SJSA1 (cell line): ENCODE data around the gene DYNLT3. TPM values are rescaled to one million over a fixed set of nuclear protein-coding genes. Genes with fewer than 3 reads are reported as not detected.
A peak's percentile ranks its signal among the peaks of the same experiment; 100 is the strongest.

Experiments used
- DNase-seq, 2 experiments: peaks; one replicate each; pipeline ENCODE4 v3.0.0-alpha.2; 2015 to 2020; ENCODE audit warnings: low spot score in 2 of 2, low read depth in 1 of 2
- H3K27ac ChIP-seq: fragments of 250-450 bp; sonication (Bioruptor Pico); 2 replicates; pipeline ENCODE4 v1.5.1; 2020; ENCODE audit warnings: mild to moderate bottlenecking, moderate library complexity
- H3K27me3 ChIP-seq: fragments of 250-450 bp; sonication (Bioruptor Pico); replicated peaks from 2 replicates; pipeline ENCODE4 v1.5.1; 2020; ENCODE audit warnings: mild to moderate bottlenecking, moderate library complexity
- H3K36me3 ChIP-seq: fragments of 250-450 bp; sonication (Bioruptor Pico); 2 replicates; pipeline ENCODE4 v1.5.1; 2020; ENCODE audit warnings: mild to moderate bottlenecking
- H3K4me1 ChIP-seq: fragments of 250-450 bp; sonication (Bioruptor Pico); replicated peaks from 2 replicates; pipeline ENCODE4 v1.6.1; 2021; ENCODE audit warnings: mild to moderate bottlenecking
- H3K4me3 ChIP-seq: fragments of 250-450 bp; sonication (Bioruptor Pico); 2 replicates; pipeline ENCODE4 v1.5.1; 2020; ENCODE audit warnings: mild to moderate bottlenecking
- H3K9me3 ChIP-seq: fragments of 250-450 bp; sonication (Bioruptor Pico); replicated peaks from 2 replicates; pipeline ENCODE4 v1.5.1; 2020; ENCODE audit warnings: mild to moderate bottlenecking
- total RNA-seq: library from RNA; depleted of rRNA; stranded (reverse); fragments of >200 nt; shearing (Covaris generic); gene quantifications from 2 replicates; pipeline ENCODE4 v1.2.3, GENCODE V29; 2014

DYNLT3 gene
- total RNA-seq, 1 experiment from 2014 or later: 63.7 TPM

DNA sequence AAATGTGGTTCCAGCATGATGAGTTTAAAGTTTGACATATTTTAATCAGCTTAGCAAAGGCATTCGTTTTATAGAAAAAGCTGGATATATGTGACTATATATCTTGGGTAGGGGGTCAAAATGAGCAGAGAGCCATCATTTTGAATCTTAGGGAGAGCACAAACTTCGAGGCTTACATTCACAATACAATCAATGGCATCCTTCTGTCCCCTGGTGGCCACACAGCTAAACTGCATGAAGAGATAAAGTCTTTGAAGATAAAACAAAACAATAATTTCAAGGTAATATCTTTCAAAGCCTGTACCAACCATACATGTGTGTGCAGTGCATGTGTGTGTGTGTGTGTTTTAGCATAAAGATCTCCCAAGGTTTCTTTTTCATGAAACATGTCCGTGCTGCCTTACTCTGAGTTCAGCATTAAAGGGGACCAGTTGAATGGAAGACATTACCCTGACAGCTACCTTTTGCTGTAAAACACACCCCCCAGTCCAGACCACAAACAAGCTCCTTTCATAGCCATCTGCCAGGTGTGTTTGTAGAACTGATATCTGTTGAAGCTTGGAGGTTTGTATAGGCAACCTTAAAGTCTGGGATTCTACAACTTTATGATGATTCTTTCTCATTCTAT is 22.0 kb downstream of the DYNLT3 start:
- Histone ChIP-seq H3K27ac (no peak overlapping the region), H3K9me3 (no peaks in the 10 kb centered on the region), H3K27me3 (no peaks in the 10 kb centered on the region), H3K4me1 (peaks cover 9% of the 10 kb centered on the region), H3K4me3 (no peak overlapping the region), H3K36me3 (no peaks in the 10 kb centered on the region)
- DNase-seq: peak in 1 of 2 experiments; percentile 14

DNA sequence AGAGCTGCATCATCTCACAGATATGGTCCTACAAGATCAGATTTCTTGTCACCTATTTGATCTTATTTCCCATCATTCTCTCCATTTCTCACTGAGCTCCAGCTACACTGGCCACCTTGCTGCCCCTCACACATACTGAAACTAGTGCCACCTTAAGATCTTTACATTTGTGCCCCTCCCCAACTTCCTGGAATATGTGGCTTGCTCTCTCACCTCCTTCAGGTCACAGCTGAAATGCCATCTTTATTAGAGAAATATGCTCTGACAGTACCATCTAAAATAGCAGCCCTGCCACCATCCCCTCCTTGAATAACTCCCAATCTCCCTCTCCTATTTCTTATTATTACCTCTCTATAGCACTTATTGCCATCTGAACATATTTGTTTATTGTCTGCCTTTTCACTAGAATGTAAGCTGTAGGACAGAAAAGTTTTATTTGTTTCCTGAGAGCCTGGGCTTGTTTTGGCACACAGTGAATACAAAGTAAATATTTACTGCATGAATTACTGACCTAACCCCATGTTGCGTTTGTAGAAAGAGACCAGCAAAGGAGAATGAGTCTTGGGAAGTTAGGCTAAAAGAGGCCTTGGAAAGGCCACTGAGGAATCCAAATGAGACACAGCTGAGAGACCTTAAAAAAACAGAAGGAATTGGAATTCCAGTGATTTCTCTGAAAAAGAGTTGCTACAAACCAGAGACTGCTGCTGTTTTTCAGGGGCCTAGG is 22.7 kb downstream of the DYNLT3 start:
- peak in 1 of 2 experiments; percentile 11 for DNase-seq
- Histone ChIP-seq H3K9me3 (no peaks in the 10 kb centered on the region), H3K4me3 (no peak overlapping the region), H3K27me3 (no peaks in the 10 kb centered on the region), H3K27ac (no peak overlapping the region), H3K4me1 (peaks cover 9% of the 10 kb centered on the region), H3K36me3 (no peaks in the 10 kb centered on the region)

DNA sequence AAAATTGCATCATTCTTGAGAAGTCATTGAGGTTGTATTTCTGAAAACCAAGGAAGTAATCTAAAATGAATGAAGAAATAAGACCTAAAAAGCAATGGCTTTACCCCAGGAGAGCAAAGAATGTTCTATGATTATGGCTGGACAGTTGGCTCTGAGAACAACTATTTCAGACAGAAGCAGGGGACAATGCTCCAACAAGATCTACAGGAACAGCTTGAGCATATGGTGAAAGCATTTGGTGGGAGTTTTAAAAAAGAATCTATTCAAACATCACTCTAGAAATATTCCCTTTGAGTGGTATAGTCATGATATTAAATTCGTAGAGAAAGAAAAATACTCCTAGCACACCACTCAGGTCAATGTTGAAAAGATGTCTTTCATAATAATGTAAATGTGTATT is 26.7 kb downstream of the DYNLT3 start:
- Histone ChIP-seq H3K9me3 (no peaks in the 10 kb centered on the region), H3K27ac (no peak overlapping the region), H3K4me3 (no peak overlapping the region), H3K36me3 (no peaks in the 10 kb centered on the region), H3K27me3 (no peaks in the 10 kb centered on the region), H3K4me1 (peaks cover 9% of the 10 kb centered on the region)
- DNase-seq: no peak

DNA sequence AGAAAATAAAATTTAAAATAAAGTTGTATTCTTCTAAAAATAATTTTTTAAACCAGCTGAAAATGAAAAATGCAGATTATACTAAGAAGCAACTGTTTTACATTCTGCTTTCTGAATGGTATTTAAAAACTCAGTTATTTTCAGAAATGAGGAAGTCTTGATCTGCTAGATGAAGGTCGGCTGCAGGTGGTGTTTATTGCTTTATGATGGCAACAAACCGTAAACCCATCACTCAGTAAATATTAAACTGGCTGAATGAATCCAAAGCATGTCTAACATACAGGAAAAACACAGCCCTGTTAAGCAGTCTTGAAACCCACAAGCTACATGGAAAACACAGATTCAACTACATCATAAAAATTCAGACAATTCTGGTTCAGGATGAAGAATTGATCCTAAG is 29.3 kb downstream of the DYNLT3 start:
- Histone ChIP-seq H3K4me1 (no peaks in the 10 kb centered on the region), H3K4me3 (no peak overlapping the region), H3K27ac (no peak overlapping the region), H3K9me3 (no peaks in the 10 kb centered on the region), H3K36me3 (no peaks in the 10 kb centered on the region), H3K27me3 (no peaks in the 10 kb centered on the region)
- no peak for DNase-seq

DNA sequence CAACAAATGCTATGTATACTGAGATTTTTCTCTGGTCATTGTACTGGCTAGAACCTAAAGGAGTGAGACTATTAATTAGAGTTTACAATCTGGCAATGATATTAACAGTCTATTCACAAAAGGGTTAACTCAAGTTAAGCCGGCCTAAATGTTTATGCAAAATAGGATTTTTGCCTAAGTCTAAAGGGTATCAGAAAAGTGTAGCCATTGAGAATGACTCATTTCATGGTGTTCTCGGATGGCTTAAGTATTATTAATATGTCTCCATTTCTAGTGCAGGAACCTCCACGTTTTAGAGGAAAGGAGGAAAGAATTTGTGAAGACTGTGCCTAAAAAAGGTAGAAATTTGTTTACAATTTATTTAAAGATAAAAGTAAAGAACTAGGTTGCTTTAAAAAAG is 29.8 kb downstream of the DYNLT3 start:
- Histone ChIP-seq H3K9me3 (no peaks in the 10 kb centered on the region), H3K4me3 (no peak overlapping the region), H3K27me3 (no peaks in the 10 kb centered on the region), H3K27ac (no peak overlapping the region), H3K36me3 (no peaks in the 10 kb centered on the region), H3K4me1 (no peaks in the 10 kb centered on the region)
- DNase-seq: no peak

DNA sequence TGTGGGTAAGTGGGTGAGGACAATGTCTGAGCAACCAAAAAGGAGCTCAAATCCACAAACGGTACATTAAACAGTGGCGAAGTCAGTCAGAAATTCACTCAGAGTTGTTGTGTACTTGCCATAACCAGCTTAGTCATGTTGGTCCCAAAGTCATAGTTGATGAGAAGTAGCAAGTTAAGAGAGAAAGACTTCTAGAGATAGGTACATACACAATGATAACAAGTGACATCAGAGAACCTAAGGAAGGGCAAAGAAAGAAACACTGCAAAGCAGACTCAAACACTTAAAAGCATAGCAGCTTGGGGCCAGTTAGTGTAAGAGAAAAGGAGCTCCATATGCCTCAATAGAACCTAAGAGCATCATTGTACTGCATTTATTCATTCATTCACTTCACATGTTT is 30.2 kb downstream of the DYNLT3 start:
- Histone ChIP-seq H3K4me1 (no peaks in the 10 kb centered on the region), H3K27me3 (no peaks in the 10 kb centered on the region), H3K27ac (no peak overlapping the region), H3K9me3 (no peaks in the 10 kb centered on the region), H3K36me3 (no peaks in the 10 kb centered on the region), H3K4me3 (no peak overlapping the region)
- DNase-seq: no peak

DNA sequence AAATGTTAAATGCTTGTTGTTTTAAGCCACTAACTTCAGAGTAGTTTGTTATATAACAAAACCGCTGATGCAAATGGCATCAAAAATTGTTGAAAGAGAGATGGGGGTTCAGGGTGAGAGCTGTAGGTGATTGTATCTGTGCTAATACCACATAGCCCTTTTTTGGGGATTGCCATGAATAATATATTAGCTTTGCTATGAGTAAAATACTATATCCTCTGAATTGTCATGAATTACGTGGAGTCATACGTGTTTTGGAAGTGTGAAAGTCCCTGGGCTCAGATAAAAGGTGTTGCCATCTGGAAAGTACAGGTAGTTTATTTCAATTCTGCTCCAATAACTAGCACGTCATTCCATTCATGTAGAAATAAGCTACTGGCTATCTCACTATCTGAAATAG is 30.6 kb downstream of the DYNLT3 start:
- no peaks in the 10 kb centered on the region for H3K9me3 ChIP-seq
- H3K27me3 ChIP-seq: no peaks in the 10 kb centered on the region
- H3K27ac ChIP-seq: no peak overlapping the region
- no peaks in the 10 kb centered on the region for H3K36me3 ChIP-seq
- no peak overlapping the region for H3K4me3 ChIP-seq
- no peak for DNase-seq
- no peaks in the 10 kb centered on the region for H3K4me1 ChIP-seq

DNA sequence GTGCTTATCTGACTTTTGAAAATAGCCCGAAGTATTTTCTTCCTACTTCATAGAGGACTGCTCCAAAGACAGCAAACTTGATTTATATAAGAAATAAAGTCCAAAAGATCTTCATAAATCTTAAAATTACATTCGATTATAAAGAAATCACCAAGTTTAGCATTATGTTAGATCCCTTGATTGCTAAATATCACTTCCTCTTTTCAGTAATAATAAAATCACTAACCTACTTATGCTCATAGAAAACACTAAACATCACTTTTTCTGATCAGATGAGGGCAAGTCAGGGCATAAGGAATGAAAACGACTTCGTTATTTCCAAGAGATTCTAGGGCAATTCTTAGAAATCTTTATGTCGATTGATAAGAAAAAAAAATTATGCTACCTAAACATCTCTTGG is 32.0 kb downstream of the DYNLT3 start:
- Histone ChIP-seq H3K36me3 (no peaks in the 10 kb centered on the region), H3K27ac (no peak overlapping the region), H3K27me3 (no peaks in the 10 kb centered on the region), H3K4me3 (no peak overlapping the region), H3K9me3 (no peaks in the 10 kb centered on the region), H3K4me1 (no peaks in the 10 kb centered on the region)
- no peak for DNase-seq

DNA sequence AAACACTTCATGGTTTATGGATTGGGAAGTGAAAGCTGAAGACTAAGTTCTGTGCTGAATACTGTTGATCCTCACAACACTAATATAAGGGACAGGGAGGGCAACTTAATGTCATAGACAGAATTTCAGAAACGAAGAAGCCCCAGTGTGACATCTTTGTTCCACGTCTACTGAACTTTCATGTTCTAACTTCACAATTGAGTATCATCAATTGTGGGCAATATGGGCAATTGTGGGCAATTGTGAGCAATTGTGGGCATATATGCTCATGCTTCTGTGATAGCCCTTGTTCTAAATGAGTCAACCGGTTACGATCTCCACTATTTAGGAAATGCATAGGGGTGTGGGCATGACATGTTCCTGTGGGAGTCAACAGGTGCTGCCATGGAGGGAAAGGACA is 33.8 kb downstream of the DYNLT3 start:
- Histone ChIP-seq H3K9me3 (no peaks in the 10 kb centered on the region), H3K4me1 (no peaks in the 10 kb centered on the region), H3K4me3 (no peak overlapping the region), H3K36me3 (no peaks in the 10 kb centered on the region), H3K27ac (no peak overlapping the region), H3K27me3 (no peaks in the 10 kb centered on the region)
- DNase-seq: no peak

DNA sequence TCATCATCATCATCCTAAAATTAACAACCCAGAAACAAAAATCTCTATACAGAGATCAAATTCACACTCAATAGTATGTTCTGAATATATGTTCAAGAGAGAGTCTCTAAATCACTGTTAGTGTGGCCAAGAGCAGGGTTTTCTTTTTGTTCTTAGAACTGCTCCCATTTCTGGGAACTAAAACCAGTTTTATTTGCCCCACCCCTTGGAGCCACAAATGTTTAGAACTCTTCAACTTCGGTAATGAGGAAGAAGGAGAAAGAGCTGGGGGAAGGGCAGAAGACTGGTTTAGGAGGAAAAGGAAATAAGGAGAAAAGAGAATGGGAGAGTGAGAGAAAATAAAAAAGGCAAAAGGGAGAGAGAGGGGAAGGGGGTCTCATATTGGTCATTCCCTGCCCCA is 35.3 kb downstream of the DYNLT3 start:
- Histone ChIP-seq H3K9me3 (no peaks in the 10 kb centered on the region), H3K27me3 (no peaks in the 10 kb centered on the region), H3K4me3 (no peak overlapping the region), H3K4me1 (no peaks in the 10 kb centered on the region), H3K36me3 (no peaks in the 10 kb centered on the region), H3K27ac (no peak overlapping the region)
- no peak for DNase-seq

DNA sequence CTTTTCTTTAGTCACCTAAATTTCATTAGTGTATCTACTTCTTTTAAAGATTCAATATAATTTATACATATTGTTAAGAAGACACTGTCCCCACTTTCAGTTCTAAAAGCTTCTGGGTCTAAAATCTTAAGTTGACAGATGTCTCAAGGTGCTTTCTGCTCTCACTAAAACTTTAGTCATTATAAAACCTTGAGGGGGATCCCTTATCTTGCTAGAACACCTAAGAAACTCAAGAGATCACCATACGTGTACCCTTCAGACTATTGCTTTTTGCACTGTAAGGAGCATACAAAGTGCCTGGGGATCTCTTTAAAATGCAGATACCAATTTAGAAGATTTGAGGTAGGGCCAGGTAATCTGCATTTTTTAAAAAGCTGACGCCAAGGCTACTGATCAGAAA is 37.4 kb downstream of the DYNLT3 start:
- H3K36me3 ChIP-seq: no peaks in the 10 kb centered on the region
- H3K4me1 ChIP-seq: no peaks in the 10 kb centered on the region
- no peaks in the 10 kb centered on the region for H3K9me3 ChIP-seq
- H3K27me3 ChIP-seq: no peaks in the 10 kb centered on the region
- H3K27ac ChIP-seq: no peak overlapping the region
- DNase-seq: no peak
- H3K4me3 ChIP-seq: no peak overlapping the region

DNA sequence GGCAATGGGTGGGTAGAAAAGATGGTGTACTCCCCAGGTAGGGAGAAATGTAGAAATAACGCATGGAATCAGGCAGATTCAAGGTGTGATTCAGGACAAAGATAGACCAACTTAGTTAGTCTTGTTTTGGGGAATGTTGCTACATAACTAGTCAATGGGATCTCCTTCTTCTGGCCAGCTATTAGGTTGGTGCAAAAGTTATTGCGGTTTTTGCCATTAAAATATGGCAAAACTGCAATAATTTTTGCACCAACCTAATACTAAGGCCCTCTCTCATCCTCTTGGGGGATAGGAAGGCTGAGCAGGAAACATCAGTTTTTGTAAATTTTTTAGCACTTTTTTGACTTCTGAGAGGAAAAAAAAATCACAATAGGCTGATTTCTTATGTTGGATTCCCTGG is 44.3 kb downstream of the DYNLT3 start:
- H3K4me1 ChIP-seq: no peaks in the 10 kb centered on the region
- H3K9me3 ChIP-seq: no peaks in the 10 kb centered on the region
- H3K27me3 ChIP-seq: no peaks in the 10 kb centered on the region
- no peak overlapping the region for H3K4me3 ChIP-seq
- H3K27ac ChIP-seq: no peak overlapping the region
- H3K36me3 ChIP-seq: no peaks in the 10 kb centered on the region
- DNase-seq: no peak

DNA sequence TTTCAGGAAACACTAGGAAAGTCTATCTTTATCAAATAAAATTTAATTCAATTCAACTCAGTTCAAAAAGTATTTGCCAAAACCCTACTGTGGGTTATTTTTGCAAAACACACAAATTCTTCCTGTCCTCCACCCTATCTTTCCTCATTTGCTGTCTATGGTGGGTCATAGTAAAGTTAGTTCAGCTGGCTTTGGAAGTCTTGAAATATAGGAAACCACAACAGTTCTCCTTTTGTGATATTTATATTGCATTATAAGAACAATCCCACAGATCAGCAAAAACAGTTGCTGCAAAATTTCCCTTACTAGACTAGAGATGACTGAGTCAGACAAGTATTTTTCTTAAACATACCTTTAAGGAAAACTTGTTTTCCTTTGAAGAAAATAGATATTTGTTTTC is 45.3 kb downstream of the DYNLT3 start:
- Histone ChIP-seq H3K4me3 (no peak overlapping the region), H3K9me3 (no peaks in the 10 kb centered on the region), H3K27me3 (no peaks in the 10 kb centered on the region), H3K4me1 (no peaks in the 10 kb centered on the region), H3K36me3 (no peaks in the 10 kb centered on the region), H3K27ac (no peak overlapping the region)
- DNase-seq: no peak

DNA sequence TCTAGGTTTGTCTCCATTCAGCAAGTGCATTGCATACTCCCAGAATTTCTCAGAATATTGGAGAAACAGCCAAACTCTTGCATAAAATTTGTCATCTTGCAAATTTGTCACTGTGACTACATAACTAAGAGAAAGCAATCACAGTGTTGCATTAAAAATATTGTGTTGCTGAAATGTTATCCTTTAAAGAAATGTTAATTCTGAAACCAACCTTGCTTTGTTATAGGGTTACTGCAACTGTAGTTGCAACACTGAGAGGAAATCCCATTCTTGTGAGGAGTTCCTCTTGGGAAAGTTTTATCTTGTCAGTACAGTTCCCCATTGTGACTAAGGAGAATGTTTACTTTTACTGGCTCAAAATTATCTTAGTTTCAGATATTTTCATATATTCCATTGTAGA is 46.7 kb downstream of the DYNLT3 start:
- DNase-seq: no peak
- no peaks in the 10 kb centered on the region for H3K4me1 ChIP-seq
- no peak overlapping the region for H3K27ac ChIP-seq
- no peak overlapping the region for H3K4me3 ChIP-seq
- H3K36me3 ChIP-seq: no peaks in the 10 kb centered on the region
- H3K27me3 ChIP-seq: no peaks in the 10 kb centered on the region
- no peaks in the 10 kb centered on the region for H3K9me3 ChIP-seq

DNA sequence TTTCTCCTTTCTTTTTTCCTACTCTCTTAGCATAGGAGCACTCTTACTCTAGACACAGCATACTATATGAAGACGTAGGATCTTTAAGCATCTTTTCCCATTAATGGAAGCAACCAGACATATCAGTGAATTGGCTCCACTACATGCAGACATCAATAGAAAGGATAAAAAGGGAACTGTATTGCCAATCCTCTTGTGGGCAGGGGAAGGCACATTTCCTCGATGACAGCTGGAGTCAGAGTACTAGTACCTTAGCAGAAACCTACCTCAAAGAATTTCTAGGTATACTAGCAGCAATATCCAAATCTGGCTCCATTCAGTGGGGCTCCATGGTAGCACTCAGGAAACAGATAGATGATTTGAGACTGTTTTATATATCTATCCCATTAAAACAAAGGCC is 47.4 kb downstream of the DYNLT3 start:
- H3K9me3 ChIP-seq: no peaks in the 10 kb centered on the region
- DNase-seq: no peak
- H3K27me3 ChIP-seq: no peaks in the 10 kb centered on the region
- no peaks in the 10 kb centered on the region for H3K4me1 ChIP-seq
- H3K4me3 ChIP-seq: no peak overlapping the region
- H3K27ac ChIP-seq: no peak overlapping the region
- H3K36me3 ChIP-seq: no peaks in the 10 kb centered on the region
